HG02938 (cell line): ENCODE results near the gene RNF217.
"Not testable (repeated sequence)": the region's sequence is repeated elsewhere in the genome, so short reads cannot be mapped to it uniquely, and the experiment has no call there.

Experiments
- ATAC-seq: cut with Tn5 transposase; IDR thresholded peaks from one replicate; pipeline ENCODE4 v1.9.1; 2021; ENCODE audit warnings: mild to moderate bottlenecking, moderate library complexity; ENCODE audit not compliant: unreplicated experiment

Gene RNF217

GRCh38 chr6:124961777-124962638 is at the start of gene RNF217:
RNF217 (plus strand) TSS chr6:124962437; CDS start chr6:124962545, 108 bp downstream.
- ATAC-seq = no peak

GRCh38 chr6:124913056-124913455 is 49.2 kb upstream of the RNF217 start:
- ATAC-seq = no peak

- ATAC-seq = no peak
These were observed 44.5 kb upstream of the RNF217 start for GRCh38 chr6:124917769-124918168.

GRCh38 chr6:124919703-124920102 is 42.5 kb upstream of the RNF217 start:
- not testable (repeated sequence) for ATAC-seq

- ATAC-seq = no peak
These were observed 37.9 kb upstream of the RNF217 start for GRCh38 chr6:124924333-124924759.

- ATAC-seq = no peak
These were observed 35.8 kb upstream of the RNF217 start for GRCh38 chr6:124926435-124926834.

- ATAC-seq = no peak
These were observed 34.4 kb upstream of the RNF217 start for GRCh38 chr6:124927806-124928205.

GRCh38 chr6:124928851-124929250 is 33.4 kb upstream of the RNF217 start:
- no peak for ATAC-seq

- no peak for ATAC-seq
These were observed 24.6 kb upstream of the RNF217 start for GRCh38 chr6:124937645-124938044.

- no peak for ATAC-seq
These were observed 21.0 kb upstream of the RNF217 start for GRCh38 chr6:124941259-124941658.

GRCh38 chr6:124943658-124944057 is 18.6 kb upstream of the RNF217 start:
- no peak for ATAC-seq

- no peak for ATAC-seq
These were observed 14.2 kb upstream of the RNF217 start for GRCh38 chr6:124947971-124948451.

GRCh38 chr6:124949706-124950105 is 12.5 kb upstream of the RNF217 start:
- no peak for ATAC-seq

- ATAC-seq = no peak
These were observed 8.4 kb upstream of the RNF217 start for GRCh38 chr6:124953808-124954207.

- no peak for ATAC-seq
These were observed 7.0 kb upstream of the RNF217 start for GRCh38 chr6:124955108-124955856.

- ATAC-seq = no peak
These were observed 6.2 kb upstream of the RNF217 start for GRCh38 chr6:124956018-124956417.

- no peak for ATAC-seq
These were observed 4.1 kb upstream of the RNF217 start for GRCh38 chr6:124958149-124958548.

GRCh38 chr6:124958759-124959354 is 3.4 kb upstream of the RNF217 start:
- ATAC-seq = no peak

GRCh38 chr6:124960757-124961463 is 1.3 kb upstream of the RNF217 start:
- no peak for ATAC-seq

GRCh38 chr6:124961464-124961776 is 817 bp upstream of the RNF217 start:
- ATAC-seq = no peak
